ENCODE data around the gene ADAMTS2.
"Not testable (repeated sequence)": the region's sequence is repeated elsewhere in the genome, so short reads cannot be mapped to it uniquely, and the experiment has no call there.

The ADAMTS2 gene

DNA sequence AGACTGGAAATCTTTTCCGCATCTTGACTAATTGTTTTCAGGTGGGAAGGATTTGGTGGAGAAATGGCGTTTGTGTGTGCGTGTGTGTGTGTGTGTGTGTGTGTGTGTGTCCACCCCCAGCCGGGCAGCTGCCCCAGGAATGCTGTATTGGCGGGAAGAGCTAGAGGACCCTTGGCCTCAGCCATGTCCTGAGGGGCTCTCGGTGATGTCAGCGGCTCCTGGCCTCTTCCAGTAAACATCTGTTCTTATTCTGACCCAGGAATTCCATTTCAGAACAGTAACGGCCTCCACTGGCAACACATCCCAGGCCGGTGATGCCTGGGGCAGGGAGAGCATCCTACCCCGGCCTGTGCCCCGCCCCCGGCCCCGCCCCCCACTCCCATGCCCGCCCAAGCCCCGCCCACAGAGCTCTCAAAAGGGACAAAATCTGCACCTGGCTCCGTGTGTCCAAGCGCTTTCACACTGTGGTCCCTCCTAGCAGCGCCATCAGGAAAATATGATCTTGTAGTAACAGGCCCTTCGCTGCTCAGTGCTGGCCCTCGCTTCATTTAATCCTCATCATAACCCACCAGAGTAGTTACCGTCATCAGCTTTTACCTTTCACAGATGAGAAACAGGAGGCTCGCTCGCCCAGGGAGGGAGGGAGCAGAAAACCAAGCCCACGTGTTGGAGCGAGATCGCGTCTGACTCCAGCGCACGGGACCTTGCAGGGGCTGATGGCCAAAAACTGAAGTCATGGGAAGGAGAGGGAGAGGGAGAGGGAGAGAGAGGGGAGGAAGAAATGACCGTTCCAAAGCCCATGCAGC, 18.9 kb downstream of the ADAMTS2 start:
- Histone ChIP-seq H3K18ac (ENCODE audit: low read depth in 1 of 2, low read length in 2 of 2) (peak overlapping the region in 1 of 2 experiments; percentile 52), H2BK120ac (ENCODE audit: low read depth, low read length) (no peak overlapping the region), H2BK5ac (ENCODE audit: low read depth, low read length, poor library complexity, severe bottlenecking) (no peak overlapping the region), H3K9me3 (ENCODE audit: control insufficient read depth, low read length) (no peaks in the 10 kb centered on the region), H3K27ac (ENCODE audit: low read length, poor library complexity, severe bottlenecking) (no peak overlapping the region), H3K36me3 (ENCODE audit: control insufficient read depth in 1 of 2, insufficient read depth in 2 of 2, low read depth in 1 of 2, low read length in 2 of 2) (peaks cover 0 to 3% of the 10 kb centered on the region in 2 experiments), H2BK15ac (ENCODE audit: low read depth, poor library complexity, severe bottlenecking) (peak overlapping the region; percentile 4), H2BK12ac (ENCODE audit: low read length in 2 of 2) (no peak overlapping the region), H3K4me1 (ENCODE audit: control insufficient read depth, insufficient read depth, low read depth, low read length) (no peaks in the 10 kb centered on the region), H2AK5ac (ENCODE audit: low read length, severe bottlenecking) (no peak overlapping the region), H3K4me3 (ENCODE audit: insufficient read depth in 1 of 2, low read depth in 1 of 2, low read length in 2 of 2) (peak overlapping the region in 1 of 2 experiments; percentile 57), H3K23ac (ENCODE audit: low read length in 2 of 2) (no peak overlapping the region), H2AFZ (ENCODE audit: low read depth, low read length) (peak overlapping the region; percentile 71), H3K4me2 (ENCODE audit: low read length, poor library complexity, severe bottlenecking) (no peak overlapping the region), H3K9ac (ENCODE audit: low read length) (peak overlapping the region; percentile 86), H3K14ac (ENCODE audit: low read length in 2 of 2) (no peak overlapping the region), H3K79me1 (replicated peaks; ENCODE audit: low read length, poor library complexity, severe bottlenecking) (no peaks in the 10 kb centered on the region), H3K27me3 (ENCODE audit: control insufficient read depth in 1 of 2, insufficient read depth in 1 of 2, low read length in 2 of 2) (no peaks in the 10 kb centered on the region), H4K8ac (ENCODE audit: low read length) (peak overlapping the region; percentile 71), H3K4ac (ENCODE audit: low read depth in 1 of 2, low read length in 2 of 2) (peak overlapping the region in 1 of 2 experiments; percentile 16), H4K91ac (ENCODE audit: low read length) (peak overlapping the region; percentile 61)
- peak; percentile 50 for DNase-seq
- 55% methylated on average over 25 of the region's 30 CpGs for WGBS

DNA sequence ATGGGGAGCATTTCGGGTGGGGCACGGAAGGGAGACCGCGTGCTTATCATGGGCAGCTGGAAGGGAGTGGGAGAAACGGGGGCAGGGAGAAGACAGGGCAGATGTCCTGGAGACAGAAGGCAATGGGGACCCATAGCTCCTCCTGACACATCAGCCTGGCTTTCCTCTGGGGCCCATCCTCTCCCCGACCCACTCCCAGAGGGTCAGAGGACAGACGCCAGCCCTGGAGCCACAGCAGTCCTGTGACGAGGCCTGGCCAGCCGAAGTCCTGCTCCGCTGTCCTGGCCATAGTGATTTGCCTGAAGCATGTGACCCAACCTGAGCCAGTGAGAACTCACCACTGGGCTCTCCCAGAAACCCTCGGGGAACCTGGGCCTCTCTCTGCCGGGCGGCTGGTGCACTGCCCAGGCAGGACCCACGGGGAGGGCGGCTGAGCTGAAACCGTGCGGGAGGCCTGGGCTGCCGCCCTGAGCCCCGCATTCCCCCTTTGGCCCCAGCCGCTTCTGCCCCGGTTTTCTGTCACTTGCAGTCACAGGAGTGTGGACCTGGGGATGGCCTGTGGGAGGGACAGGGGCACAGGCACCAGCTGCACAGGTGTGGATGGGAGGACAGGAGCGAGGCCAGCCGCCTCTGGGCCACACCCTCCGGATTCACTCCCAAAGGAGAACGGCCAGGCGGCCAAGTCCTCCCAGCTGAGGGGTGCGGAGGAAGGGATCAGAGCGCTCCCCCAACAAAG, 19.8 kb downstream of the ADAMTS2 start:
- H3K18ac ChIP-seq (ENCODE audit: low read depth in 1 of 2, low read length in 2 of 2), result peak overlapping the region in 1 of 2 experiments; percentile 48
- WGBS, result 94% methylated on average over 23 of the region's 28 CpGs
- H3K23ac ChIP-seq (ENCODE audit: low read length in 2 of 2), result no peak overlapping the region
- no peaks in the 10 kb centered on the region for H3K79me1 ChIP-seq (replicated peaks; ENCODE audit: low read length, poor library complexity, severe bottlenecking)
- no peak overlapping the region for H3K4ac ChIP-seq (ENCODE audit: low read depth in 1 of 2, low read length in 2 of 2)
- peak overlapping the region; percentile 4 for H2BK15ac ChIP-seq (ENCODE audit: low read depth, poor library complexity, severe bottlenecking)
- no peak overlapping the region for H3K27ac ChIP-seq (ENCODE audit: low read length, poor library complexity, severe bottlenecking)
- peak overlapping the region; percentile 63 for H4K8ac ChIP-seq (ENCODE audit: low read length)
- H3K27me3 ChIP-seq (ENCODE audit: control insufficient read depth in 1 of 2, insufficient read depth in 1 of 2, low read length in 2 of 2), result no peaks in the 10 kb centered on the region
- peak overlapping the region in 1 of 2 experiments; percentile 31 for H2BK12ac ChIP-seq (ENCODE audit: low read length in 2 of 2)
- peak overlapping the region in 1 of 2 experiments; percentile 79 for H3K14ac ChIP-seq (ENCODE audit: low read length in 2 of 2)
- no peak overlapping the region for H2AK5ac ChIP-seq (ENCODE audit: low read length, severe bottlenecking)
- no peak overlapping the region for H3K4me2 ChIP-seq (ENCODE audit: low read length, poor library complexity, severe bottlenecking)
- peak overlapping the region; percentile 71 for H2AFZ ChIP-seq (ENCODE audit: low read depth, low read length)
- no peak overlapping the region for H2BK5ac ChIP-seq (ENCODE audit: low read depth, low read length, poor library complexity, severe bottlenecking)
- peak overlapping the region; percentile 73 for H3K9ac ChIP-seq (ENCODE audit: low read length)
- H4K91ac ChIP-seq (ENCODE audit: low read length), result peak overlapping the region; percentile 61
- H3K4me1 ChIP-seq (ENCODE audit: control insufficient read depth, insufficient read depth, low read depth, low read length), result no peaks in the 10 kb centered on the region
- peak overlapping the region in 1 of 2 experiments; percentile 47 for H3K4me3 ChIP-seq (ENCODE audit: insufficient read depth in 1 of 2, low read depth in 1 of 2, low read length in 2 of 2)
- DNase-seq, result no peak
- H3K36me3 ChIP-seq (ENCODE audit: control insufficient read depth in 1 of 2, insufficient read depth in 2 of 2, low read depth in 1 of 2, low read length in 2 of 2), result peaks cover 0 to 3% of the 10 kb centered on the region in 2 experiments
- H2BK120ac ChIP-seq (ENCODE audit: low read depth, low read length), result no peak overlapping the region
- H3K9me3 ChIP-seq (ENCODE audit: control insufficient read depth, low read length), result no peaks in the 10 kb centered on the region

DNA sequence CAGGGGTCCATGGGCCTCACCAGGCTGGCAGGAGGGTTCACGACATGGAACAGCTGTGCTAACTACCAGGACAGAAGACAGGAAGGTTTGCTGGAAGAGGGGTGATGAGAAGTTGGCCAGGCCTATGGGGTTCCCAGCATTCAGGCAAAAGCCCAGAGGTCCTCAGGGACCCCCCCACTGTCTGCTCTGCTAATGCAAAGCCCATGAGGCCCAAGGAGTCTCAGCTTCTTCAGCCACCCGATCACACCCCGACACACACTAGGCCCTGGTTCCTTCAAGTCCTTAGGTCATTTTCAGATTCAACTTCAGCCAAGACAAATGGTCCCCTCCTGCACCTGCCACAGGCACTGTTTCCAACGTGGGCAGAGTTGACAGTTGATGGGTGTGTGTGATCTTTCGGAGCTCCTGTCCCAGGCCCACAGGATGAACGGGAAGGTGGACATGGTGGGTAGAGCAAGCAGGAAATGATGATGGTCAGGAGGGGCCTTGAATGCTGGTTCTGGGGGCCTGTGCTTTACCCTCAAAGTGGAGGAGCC, 20.4 kb downstream of the ADAMTS2 start:
- no peaks in the 10 kb centered on the region for H3K79me1 ChIP-seq (replicated peaks; ENCODE audit: low read length, poor library complexity, severe bottlenecking)
- no peak overlapping the region for H2BK120ac ChIP-seq (ENCODE audit: low read depth, low read length)
- H3K36me3 ChIP-seq (ENCODE audit: control insufficient read depth in 1 of 2, insufficient read depth in 2 of 2, low read depth in 1 of 2, low read length in 2 of 2), result peaks cover 0 to 3% of the 10 kb centered on the region in 2 experiments
- H2BK15ac ChIP-seq (ENCODE audit: low read depth, poor library complexity, severe bottlenecking), result no peak overlapping the region
- H4K91ac ChIP-seq (ENCODE audit: low read length), result no peak overlapping the region
- no peak overlapping the region for H2BK12ac ChIP-seq (ENCODE audit: low read length in 2 of 2)
- no peak overlapping the region for H3K4me3 ChIP-seq (ENCODE audit: insufficient read depth in 1 of 2, low read depth in 1 of 2, low read length in 2 of 2)
- no peaks in the 10 kb centered on the region for H3K27me3 ChIP-seq (ENCODE audit: control insufficient read depth in 1 of 2, insufficient read depth in 1 of 2, low read length in 2 of 2)
- H4K8ac ChIP-seq (ENCODE audit: low read length), result no peak overlapping the region
- H3K27ac ChIP-seq (ENCODE audit: low read length, poor library complexity, severe bottlenecking), result no peak overlapping the region
- H3K14ac ChIP-seq (ENCODE audit: low read length in 2 of 2), result peak overlapping the region in 1 of 2 experiments; percentile 41
- H2AFZ ChIP-seq (ENCODE audit: low read depth, low read length), result no peak overlapping the region
- H3K23ac ChIP-seq (ENCODE audit: low read length in 2 of 2), result no peak overlapping the region
- no peak overlapping the region for H3K9ac ChIP-seq (ENCODE audit: low read length)
- H2BK5ac ChIP-seq (ENCODE audit: low read depth, low read length, poor library complexity, severe bottlenecking), result no peak overlapping the region
- H3K18ac ChIP-seq (ENCODE audit: low read depth in 1 of 2, low read length in 2 of 2), result peak overlapping the region in 1 of 2 experiments; percentile 48
- no peaks in the 10 kb centered on the region for H3K4me1 ChIP-seq (ENCODE audit: control insufficient read depth, insufficient read depth, low read depth, low read length)
- DNase-seq, result no peak
- H3K4ac ChIP-seq (ENCODE audit: low read depth in 1 of 2, low read length in 2 of 2), result no peak overlapping the region
- 86% methylated on average over 6 of the region's 6 CpGs for WGBS
- H3K9me3 ChIP-seq (ENCODE audit: control insufficient read depth, low read length), result no peaks in the 10 kb centered on the region
- no peak overlapping the region for H3K4me2 ChIP-seq (ENCODE audit: low read length, poor library complexity, severe bottlenecking)
- H2AK5ac ChIP-seq (ENCODE audit: low read length, severe bottlenecking), result no peak overlapping the region

DNA sequence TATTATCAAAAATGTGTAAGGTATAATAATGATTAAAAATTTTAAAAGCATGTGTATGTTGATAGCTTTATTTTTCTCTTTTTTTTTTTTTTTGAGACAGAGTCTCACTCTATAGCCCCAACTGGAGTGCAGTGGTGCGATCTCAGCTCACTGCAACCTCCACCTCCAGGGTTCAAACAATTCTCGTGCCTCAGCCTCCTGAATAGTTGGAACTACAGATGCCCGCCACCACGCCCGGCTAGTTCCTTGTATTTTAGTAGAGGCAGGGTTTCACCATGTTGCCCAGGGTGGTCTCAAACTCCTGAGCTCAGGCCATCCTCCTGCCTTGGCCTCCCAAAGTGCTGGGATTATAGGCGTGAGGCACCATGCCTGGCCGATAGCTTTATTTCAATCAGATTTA, 20.9 kb downstream of the ADAMTS2 start:
- not testable (repeated sequence) for H3K79me1 ChIP-seq (replicated peaks; ENCODE audit: low read length, poor library complexity, severe bottlenecking); H2AFZ ChIP-seq (ENCODE audit: low read depth, low read length); H3K4me2 ChIP-seq (ENCODE audit: low read length, poor library complexity, severe bottlenecking); H2BK12ac ChIP-seq (ENCODE audit: low read length in 2 of 2); H2BK120ac ChIP-seq (ENCODE audit: low read depth, low read length); H3K36me3 ChIP-seq (ENCODE audit: control insufficient read depth in 1 of 2, insufficient read depth in 2 of 2, low read depth in 1 of 2, low read length in 2 of 2); H3K27me3 ChIP-seq (ENCODE audit: control insufficient read depth in 1 of 2, insufficient read depth in 1 of 2, low read length in 2 of 2); H3K4ac ChIP-seq (ENCODE audit: low read depth in 1 of 2, low read length in 2 of 2); H3K18ac ChIP-seq (ENCODE audit: low read depth in 1 of 2, low read length in 2 of 2); DNase-seq; H3K23ac ChIP-seq (ENCODE audit: low read length in 2 of 2); H3K27ac ChIP-seq (ENCODE audit: low read length, poor library complexity, severe bottlenecking); H3K9ac ChIP-seq (ENCODE audit: low read length); H3K4me3 ChIP-seq (ENCODE audit: insufficient read depth in 1 of 2, low read depth in 1 of 2, low read length in 2 of 2); H2BK15ac ChIP-seq (ENCODE audit: low read depth, poor library complexity, severe bottlenecking); H3K14ac ChIP-seq (ENCODE audit: low read length in 2 of 2); H4K8ac ChIP-seq (ENCODE audit: low read length); H3K9me3 ChIP-seq (ENCODE audit: control insufficient read depth, low read length); H2BK5ac ChIP-seq (ENCODE audit: low read depth, low read length, poor library complexity, severe bottlenecking); H3K4me1 ChIP-seq (ENCODE audit: control insufficient read depth, insufficient read depth, low read depth, low read length); H2AK5ac ChIP-seq (ENCODE audit: low read length, severe bottlenecking); H4K91ac ChIP-seq (ENCODE audit: low read length)
- WGBS, result 93% methylated on average over 4 of the region's 7 CpGs
